ENCODE data around the gene VPS13A. TPM values are rescaled to one million over a fixed set of nuclear protein-coding genes. Genes with fewer than 3 reads are reported as not detected.

Gene VPS13A
- total RNA-seq, 1 donor from 2014 or later = 35.2 TPM

DNA sequence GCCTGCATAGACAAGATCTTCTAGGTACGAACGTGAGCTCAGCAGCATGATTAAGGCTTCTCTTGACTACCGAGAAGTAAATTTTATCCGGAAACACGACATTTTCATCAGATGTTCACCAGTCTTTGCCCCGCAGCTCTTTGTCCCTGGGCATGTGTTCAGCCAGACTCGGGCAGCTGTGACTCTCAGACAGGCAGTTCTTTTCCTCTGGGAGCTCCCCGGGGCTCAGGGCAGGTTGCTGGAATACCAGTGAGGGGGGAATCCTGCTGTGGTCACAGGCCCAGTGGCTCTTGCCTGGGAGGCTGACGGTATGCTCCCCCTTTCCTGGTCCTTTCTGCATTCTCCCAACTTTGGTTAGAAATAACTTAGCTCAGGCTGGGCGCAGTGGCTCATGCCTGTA is 284.7 kb downstream of the VPS13A start:
- DNase-seq = no peak

DNA sequence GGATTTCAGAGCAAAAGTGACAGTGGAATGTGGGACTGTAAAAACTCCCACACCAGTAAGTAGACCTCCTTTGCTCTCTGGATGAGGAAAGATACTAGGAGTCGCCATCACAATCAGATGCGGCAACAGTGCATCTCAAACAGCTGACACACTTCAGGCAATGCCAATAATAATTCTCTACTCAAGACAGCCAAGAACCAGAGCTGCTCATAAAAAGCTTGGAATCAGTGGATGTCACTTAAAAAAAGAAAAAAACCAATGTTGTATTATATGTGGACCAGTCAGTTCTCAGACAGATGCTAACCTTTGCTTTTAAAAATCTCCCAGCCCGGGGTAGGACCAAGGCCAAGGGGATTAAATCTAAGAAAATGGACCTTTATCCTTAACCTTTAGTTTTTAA is 285.8 kb downstream of the VPS13A start:
- no peak for DNase-seq

DNA sequence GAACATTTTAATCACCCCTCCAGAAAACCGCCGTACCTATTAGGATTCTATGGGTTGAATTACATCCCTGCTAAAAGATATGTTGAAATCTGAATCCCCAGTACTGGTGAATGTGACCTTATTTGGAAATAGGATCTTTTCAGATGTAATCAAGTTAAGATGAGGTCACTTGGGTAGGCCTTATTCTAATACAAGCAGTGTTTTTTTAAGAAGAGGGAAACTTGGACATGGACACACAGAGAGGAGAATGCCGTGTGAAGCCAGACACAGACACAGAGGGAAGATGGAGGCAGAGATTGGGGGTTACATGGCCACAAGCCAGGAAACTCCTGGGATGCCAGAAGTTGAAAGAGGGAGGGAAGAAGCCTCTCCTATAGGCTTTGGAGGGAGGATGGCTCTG is 287.3 kb downstream of the VPS13A start:
- DNase-seq = no peak

DNA sequence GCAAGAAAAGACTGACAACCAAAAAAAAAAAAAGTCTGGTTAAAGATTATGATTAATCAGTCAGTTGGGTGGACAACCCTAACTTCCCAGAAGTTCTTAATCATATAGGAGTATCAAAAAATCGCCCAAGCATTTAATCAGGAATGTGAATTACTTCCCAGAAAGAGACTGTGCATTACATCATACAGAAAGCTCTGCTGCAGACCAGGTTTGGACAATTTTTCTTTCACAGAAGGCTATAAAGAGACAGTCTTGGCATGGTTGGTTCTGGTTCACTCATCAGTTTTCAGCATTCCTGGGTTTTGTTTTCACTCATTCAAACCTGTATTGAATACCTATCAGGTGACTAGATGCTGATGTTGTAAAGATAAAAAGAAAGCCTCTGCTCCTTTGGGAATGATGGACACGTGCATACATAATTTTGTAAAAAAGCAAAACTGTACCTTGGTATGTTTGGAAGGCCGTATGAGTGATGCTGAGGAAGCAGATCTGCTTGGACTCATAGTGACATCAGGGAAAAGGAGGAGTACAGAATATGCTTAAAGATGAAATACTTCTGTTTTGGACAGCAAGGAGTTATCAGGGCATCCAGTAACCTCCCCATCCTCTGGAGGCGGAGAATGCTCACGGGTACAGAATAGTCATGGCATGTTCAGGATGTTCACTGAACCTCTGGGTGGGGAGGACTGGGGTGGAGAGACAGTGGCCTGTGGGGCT is 292.3 kb downstream of the VPS13A start:
- DNase-seq = no peak

Other genes with a start within 250 kb of the VPS13A start
- gene FOXB2, start 157.9 kb upstream of the VPS13A start, total RNA-seq = not detected in 2 replicates

Data from dermis blood vessel endothelial cell (primary cell).